Mesenchymal stem cell (in vitro differentiated cells and primary cell): ENCODE data around the gene ASTN2.

Experiments used
- DNase-seq: peaks from one replicate; pipeline ENCODE4 v3.0.0-alpha.2; 2013
- H2AFZ ChIP-seq: one replicate; pipeline ENCODE4 v1.6.1; 2013; ENCODE audit warnings: low read depth, mild to moderate bottlenecking, control low read depth, inconsistent platforms, low read length, moderate library complexity
- H2AK5ac ChIP-seq: 2 replicates; pipeline ENCODE4 v1.6.1; 2013; ENCODE audit warnings: low read length, moderate library complexity, mild to moderate bottlenecking, inconsistent platforms; ENCODE audit not compliant: severe bottlenecking
- H2BK120ac ChIP-seq: one replicate; pipeline ENCODE4 v1.6.1; 2013; ENCODE audit warnings: low read depth, mild to moderate bottlenecking, inconsistent platforms, low read length, moderate library complexity
- H2BK12ac ChIP-seq, 2 experiments: one replicate each; pipeline ENCODE4 v1.6.1; 2013; ENCODE audit warnings: inconsistent platforms in 2 of 2, low read length in 2 of 2, mild to moderate bottlenecking in 2 of 2, moderate library complexity in 2 of 2, control low read depth in 1 of 2
- H2BK15ac ChIP-seq: one replicate; pipeline ENCODE4 v1.6.1; 2013; ENCODE audit warnings: mild to moderate bottlenecking, low read depth, inconsistent platforms; ENCODE audit not compliant: poor library complexity, severe bottlenecking
- H2BK5ac ChIP-seq: 2 replicates; pipeline ENCODE4 v1.6.1; 2013; ENCODE audit warnings: low read depth, mild to moderate bottlenecking, low read length, control low read depth, inconsistent platforms; ENCODE audit not compliant: poor library complexity, severe bottlenecking
- H3K14ac ChIP-seq, 2 experiments: one replicate each; pipeline ENCODE4 v1.6.1; 2013; ENCODE audit warnings: inconsistent platforms in 2 of 2, low read length in 2 of 2, control low read depth in 1 of 2, mild to moderate bottlenecking in 1 of 2, moderate library complexity in 1 of 2
- H3K18ac ChIP-seq, 2 experiments: one replicate each; pipeline ENCODE4 v1.6.1; 2013; ENCODE audit warnings: inconsistent platforms in 2 of 2, low read length in 2 of 2, control low read depth in 1 of 2, low read depth in 1 of 2, mild to moderate bottlenecking in 1 of 2
- H3K23ac ChIP-seq, 2 experiments: one replicate each; pipeline ENCODE4 v1.6.1; 2013; ENCODE audit warnings: inconsistent platforms in 2 of 2, low read length in 2 of 2, mild to moderate bottlenecking in 2 of 2, moderate library complexity in 2 of 2, control low read depth in 1 of 2
- H3K27ac ChIP-seq: 2 replicates; pipeline ENCODE4 v1.5.1; 2013; ENCODE audit warnings: mild to moderate bottlenecking, moderate library complexity, low read length, control low read depth, inconsistent platforms; ENCODE audit not compliant: poor library complexity, severe bottlenecking
- H3K27me3 ChIP-seq, 2 experiments: 2 replicates each; pipeline versions ENCODE4 v1.6.1 to v1.7.0; 2013; ENCODE audit warnings: low read length in 2 of 2, mild to moderate bottlenecking in 2 of 2, moderate library complexity in 2 of 2, control low read depth in 1 of 2, inconsistent platforms in 1 of 2; ENCODE audit not compliant: control insufficient read depth in 1 of 2, insufficient read depth in 1 of 2
- H3K36me3 ChIP-seq, 2 experiments: 2 replicates each; pipeline versions ENCODE4 v1.6.1 to v1.7.0; 2013; ENCODE audit warnings: low read length in 2 of 2, control low read depth in 1 of 2, inconsistent platforms in 1 of 2, low read depth in 1 of 2, mild to moderate bottlenecking in 1 of 2; ENCODE audit not compliant: insufficient read depth in 2 of 2, control insufficient read depth in 1 of 2
- H3K4ac ChIP-seq, 2 experiments: one replicate each; pipeline ENCODE4 v1.6.1; 2013; ENCODE audit warnings: inconsistent platforms in 2 of 2, low read length in 2 of 2, mild to moderate bottlenecking in 2 of 2, moderate library complexity in 2 of 2, control low read depth in 1 of 2, low read depth in 1 of 2
- H3K4me1 ChIP-seq: 2 replicates; pipeline ENCODE4 v1.6.1; 2013; ENCODE audit warnings: low read depth, low read length, control low read depth; ENCODE audit not compliant: control insufficient read depth, insufficient read depth
- H3K4me2 ChIP-seq: 2 replicates; pipeline ENCODE4 v1.6.1; 2013; ENCODE audit warnings: low read length, mild to moderate bottlenecking, inconsistent platforms; ENCODE audit not compliant: poor library complexity, severe bottlenecking
- H3K4me3 ChIP-seq, 2 experiments: 2 replicates each; pipeline versions ENCODE4 v1.5.1 to v1.7.0; 2013; ENCODE audit warnings: low read length in 2 of 2, mild to moderate bottlenecking in 2 of 2, control low read depth in 1 of 2, low read depth in 1 of 2; ENCODE audit not compliant: insufficient read depth in 1 of 2
- H3K79me1 ChIP-seq: replicated peaks from 2 replicates; pipeline ENCODE4 v1.6.1; 2013; ENCODE audit warnings: mild to moderate bottlenecking, control low read depth, low read length, inconsistent platforms; ENCODE audit not compliant: poor library complexity, severe bottlenecking
- H3K9ac ChIP-seq: 2 replicates; pipeline ENCODE4 v1.7.0; 2013; ENCODE audit warnings: mild to moderate bottlenecking, low read length, moderate library complexity
- H3K9me3 ChIP-seq: 2 replicates; pipeline ENCODE4 v1.7.0; 2013; ENCODE audit warnings: mild to moderate bottlenecking, low read length; ENCODE audit not compliant: control insufficient read depth
- H4K8ac ChIP-seq: one replicate; pipeline ENCODE4 v1.6.1; 2013; ENCODE audit warnings: inconsistent platforms, mild to moderate bottlenecking, low read length, moderate library complexity
- H4K91ac ChIP-seq: one replicate; pipeline ENCODE4 v1.6.1; 2013; ENCODE audit warnings: mild to moderate bottlenecking, low read length, inconsistent platforms
- WGBS: methylation state at CpG from one replicate; pipeline ENCODE4 v1.1.7; 2013; ENCODE audit warnings: mixed read lengths; 5-methylcytosine and 5-hydroxymethylcytosine counted together

Gene ASTN2

DNA sequence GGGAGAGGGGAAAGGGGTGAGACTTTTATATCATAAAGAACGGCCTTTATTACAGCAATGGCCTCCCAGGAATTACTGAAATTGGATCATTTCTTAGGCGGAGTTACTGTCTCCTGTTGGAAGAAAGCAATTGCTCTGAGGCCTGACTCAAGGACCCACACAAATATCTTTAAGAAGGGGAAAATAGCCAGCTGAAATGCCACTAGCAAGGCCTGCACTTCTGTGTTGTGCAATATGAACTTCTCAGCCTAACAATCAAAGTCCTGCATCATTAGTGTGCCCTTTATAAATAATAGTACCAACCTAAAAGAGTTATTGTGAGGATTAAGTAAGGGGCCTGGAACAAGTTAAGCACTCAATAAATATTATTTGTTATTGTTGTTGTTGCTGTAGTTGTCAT is 757.9 kb downstream of the ASTN2 start:
- WGBS, result 93% methylated on average over 2 of the region's 2 CpGs
- no peaks in the 10 kb centered on the region for H3K36me3 ChIP-seq

DNA sequence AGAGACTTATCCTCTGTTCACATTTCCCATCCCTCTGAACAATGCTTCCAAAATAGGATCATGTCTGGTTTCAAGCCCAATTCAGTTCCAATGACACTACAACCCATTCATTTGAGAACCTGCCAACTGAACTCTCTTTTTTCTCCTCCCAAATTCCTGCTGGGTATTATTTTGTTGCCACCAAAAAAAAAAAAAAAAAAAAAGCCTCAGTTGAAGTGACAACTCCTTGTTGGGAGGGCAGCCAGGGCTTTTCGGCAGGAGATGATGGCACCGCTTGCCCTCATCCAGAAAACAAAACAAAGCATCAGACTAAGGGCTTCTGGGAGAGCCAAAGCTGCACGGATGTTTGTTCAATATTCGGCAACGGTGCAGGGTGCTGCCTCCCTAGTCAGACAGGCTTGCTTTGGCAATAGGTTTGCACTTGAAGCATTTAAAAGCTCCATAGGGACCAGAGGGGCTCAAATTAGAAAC is 758.3 kb downstream of the ASTN2 start:
- Histone ChIP-seq H3K4me2 (no peak overlapping the region), H3K79me1 (peaks cover 3% of the 10 kb centered on the region), H2AK5ac (no peak overlapping the region), H3K18ac (no peak overlapping the region), H2BK12ac (no peak overlapping the region), H4K91ac (no peak overlapping the region), H3K27ac (no peak overlapping the region), H4K8ac (no peak overlapping the region), H3K9ac (peak overlapping the region; percentile 68), H3K14ac (no peak overlapping the region), H2BK5ac (no peak overlapping the region), H3K23ac (no peak overlapping the region), H3K4ac (no peak overlapping the region), H2AFZ (no peak overlapping the region), H3K4me1 (no peaks in the 10 kb centered on the region), H2BK15ac (no peak overlapping the region), H3K9me3 (no peaks in the 10 kb centered on the region), H2BK120ac (no peak overlapping the region), H3K4me3 (peak overlapping the region in 1 of 2 experiments; percentile 34), H3K27me3 (no peaks in the 10 kb centered on the region), H3K36me3 (peaks cover 0 to 1% of the 10 kb centered on the region in 2 experiments)
- WGBS, result 98% methylated on average over 5 of the region's 5 CpGs
- no peak for DNase-seq

More for the DNA sequence above, 757.9 kb downstream of the ASTN2 start:
- no peaks in the 10 kb centered on the region for H3K27me3 ChIP-seq
- H3K14ac ChIP-seq, result no peak overlapping the region
- H2AK5ac ChIP-seq, result no peak overlapping the region
- H3K23ac ChIP-seq, result no peak overlapping the region
- H3K27ac ChIP-seq, result no peak overlapping the region
- H4K8ac ChIP-seq, result no peak overlapping the region
- H3K4me3 ChIP-seq, result peak overlapping the region in 1 of 2 experiments; percentile 34
- no peak overlapping the region for H3K18ac ChIP-seq
- no peak overlapping the region for H2AFZ ChIP-seq
- H2BK5ac ChIP-seq, result no peak overlapping the region
- no peak overlapping the region for H4K91ac ChIP-seq
- H3K9ac ChIP-seq, result peak overlapping the region; percentile 68
- H2BK15ac ChIP-seq, result no peak overlapping the region
- DNase-seq, result no peak
- no peak overlapping the region for H2BK120ac ChIP-seq
- H3K4me1 ChIP-seq, result no peaks in the 10 kb centered on the region
- no peak overlapping the region for H3K4me2 ChIP-seq
- no peaks in the 10 kb centered on the region for H3K9me3 ChIP-seq
- H3K79me1 ChIP-seq, result peaks cover 3% of the 10 kb centered on the region
- H3K4ac ChIP-seq, result no peak overlapping the region
- no peak overlapping the region for H2BK12ac ChIP-seq

DNA sequence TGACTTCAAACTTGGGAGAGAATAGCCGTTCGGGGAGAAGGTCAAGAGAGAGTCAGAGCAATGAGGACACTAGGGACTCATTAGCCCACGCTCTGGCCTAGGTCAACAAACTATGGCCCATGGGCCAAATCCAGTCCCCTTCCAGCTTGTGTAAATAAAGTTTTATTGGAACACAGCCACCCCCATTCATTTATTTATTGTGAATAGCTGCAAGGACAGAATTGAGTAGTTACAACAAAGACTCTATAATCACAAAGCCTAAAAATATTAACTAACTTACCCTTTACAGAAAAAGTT is 760.9 kb downstream of the ASTN2 start:
- no peak overlapping the region for H2AK5ac ChIP-seq
- H3K79me1 ChIP-seq, result peaks cover 3% of the 10 kb centered on the region
- no peak overlapping the region for H2BK5ac ChIP-seq
- no peak overlapping the region for H2BK15ac ChIP-seq
- DNase-seq, result no peak
- H3K18ac ChIP-seq, result no peak overlapping the region
- H3K4ac ChIP-seq, result no peak overlapping the region
- no peak overlapping the region for H3K4me3 ChIP-seq
- H2AFZ ChIP-seq, result no peak overlapping the region
- H3K4me1 ChIP-seq, result no peaks in the 10 kb centered on the region
- WGBS, result 68% methylated on average over 3 of the region's 3 CpGs
- H3K23ac ChIP-seq, result no peak overlapping the region
- no peak overlapping the region for H2BK12ac ChIP-seq
- no peak overlapping the region for H3K9ac ChIP-seq
- no peak overlapping the region for H2BK120ac ChIP-seq
- no peak overlapping the region for H3K4me2 ChIP-seq
- H3K36me3 ChIP-seq, result peaks cover 4 to 7% of the 10 kb centered on the region in 2 experiments
- H3K14ac ChIP-seq, result no peak overlapping the region
- no peaks in the 10 kb centered on the region for H3K9me3 ChIP-seq
- H3K27me3 ChIP-seq, result no peaks in the 10 kb centered on the region
- no peak overlapping the region for H4K91ac ChIP-seq
- no peak overlapping the region for H3K27ac ChIP-seq
- H4K8ac ChIP-seq, result no peak overlapping the region

- H3K4me2 ChIP-seq, result no peak overlapping the region
- H4K91ac ChIP-seq, result no peak overlapping the region
- 88% methylated on average over 7 of the region's 7 CpGs for WGBS
- no peak overlapping the region for H3K9ac ChIP-seq
- H3K4me1 ChIP-seq, result no peaks in the 10 kb centered on the region
- no peak overlapping the region for H2BK12ac ChIP-seq
- H3K14ac ChIP-seq, result no peak overlapping the region
- H3K4me3 ChIP-seq, result no peak overlapping the region
- H4K8ac ChIP-seq, result no peak overlapping the region
- H3K36me3 ChIP-seq, result peaks cover 4 to 9% of the 10 kb centered on the region in 2 experiments
- H3K27me3 ChIP-seq, result no peaks in the 10 kb centered on the region
- H3K4ac ChIP-seq, result no peak overlapping the region
- H3K23ac ChIP-seq, result no peak overlapping the region
- DNase-seq, result no peak
- H2AK5ac ChIP-seq, result no peak overlapping the region
- H2BK120ac ChIP-seq, result no peak overlapping the region
- H2AFZ ChIP-seq, result no peak overlapping the region
- H3K9me3 ChIP-seq, result no peaks in the 10 kb centered on the region
- H2BK15ac ChIP-seq, result no peak overlapping the region
- H3K18ac ChIP-seq, result no peak overlapping the region
- H3K79me1 ChIP-seq, result peaks cover 3% of the 10 kb centered on the region
- H3K27ac ChIP-seq, result no peak overlapping the region
- H2BK5ac ChIP-seq, result no peak overlapping the region
These were observed 761.4 kb downstream of the ASTN2 start for GRCh38 chr9:116653348-116654058.
